ENCODE measurements around the gene KCNN4.
"Not testable (repeated sequence)": the region's sequence is repeated elsewhere in the genome, so short reads cannot be mapped to it uniquely, and the experiment has no call there.

DNA sequence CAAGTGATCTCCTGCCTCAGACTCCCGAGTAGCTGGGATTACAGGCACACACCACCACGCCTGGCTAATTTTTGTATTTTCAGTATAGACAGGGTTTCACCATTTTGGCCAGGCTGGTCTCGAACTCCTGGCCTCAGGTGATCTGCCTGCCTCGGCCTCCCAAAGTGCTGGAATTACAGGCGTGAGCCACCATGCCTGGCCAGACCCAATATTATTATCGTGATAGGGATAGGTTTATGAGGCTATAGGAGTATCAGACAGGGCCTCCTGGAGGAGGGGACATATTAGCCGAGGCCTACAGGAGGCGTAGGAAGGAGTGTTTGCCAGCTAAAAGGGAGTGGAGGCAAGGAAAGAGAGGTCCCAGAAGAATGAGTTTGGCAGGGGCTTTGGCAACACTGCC is 16.1 kb downstream of the KCNN4 start:
- not testable (repeated sequence) for TF ChIP-seq CTCF, POLR2A (IDR thresholded peaks at IDR 0.05)
